ENCODE results near the gene GLP2R.

- TF ChIP-seq ATF2 (CRISPR knock-in tag; IDR thresholded peaks at IDR 0.05; ENCODE audit: borderline replicate concordance, low read depth) (no peak), CTCF (IDR thresholded peaks at IDR 0.05) (no peak), NR2C2 (CRISPR knock-in tag; IDR thresholded peaks at IDR 0.05) (no peak), ATF6 (CRISPR knock-in tag; IDR thresholded peaks at IDR 0.05) (no peak), TEAD1 (CRISPR knock-in tag; IDR thresholded peaks at IDR 0.05) (no peak)
Measured at GRCh38 chr17:9820448-9820847, 5.3 kb upstream of the GLP2R start.
